HEK293 (cell line): ENCODE results near the gene ACKR3.

Source experiments
- CTCF ChIA-PET: fragments of 350-600 bp; formaldehyde crosslinking; extraction: SDS; loops from one replicate; lab custom pipeline; 2021; ENCODE audit warnings: antibody characterized with exemption; lab: Yijun Ruan, JAX
- POLR2A ChIA-PET: fragments of 300-600 bp; formaldehyde crosslinking; extraction: SDS; loops from one replicate; lab custom pipeline; 2020; ENCODE audit warnings: antibody characterized with exemption, inconsistent platforms; lab: Yijun Ruan, JAX
- H3K27ac ChIP-seq: fragments of 200-500 bp; sonication (Bioruptor generic); 2 replicates; pipeline ENCODE4 v1.5.1; 2014; ENCODE audit warnings: low read depth, low read length, control low read depth, inconsistent platforms; ENCODE audit errors: extremely low read depth
- H3K36me3 ChIP-seq, 2 experiments: fragments of 200-500 bp in 1 of 2; sonication (Bioruptor generic) in 1 of 2; 1 replicate in 1 of 2; 2 replicates in 1 of 2; pipeline ENCODE4 v1.5.1; 2014 to 2017; ENCODE audit warnings: inconsistent platforms in 2 of 2, low read length in 2 of 2; ENCODE audit not compliant: control insufficient read depth in 2 of 2, insufficient read depth in 1 of 2
- H3K4me1 ChIP-seq: fragments of 200-500 bp; sonication (Bioruptor generic); 2 replicates; pipeline ENCODE4 v1.5.1; 2014; ENCODE audit warnings: mild to moderate bottlenecking, low read length, inconsistent platforms; ENCODE audit not compliant: control insufficient read depth, insufficient read depth
- H3K4me3 ChIP-seq: 2 replicates; pipeline ENCODE4 v1.5.1; 2011; ENCODE audit warnings: low read depth, mild to moderate bottlenecking, control low read depth, low read length, moderate library complexity
- H3K9me3 ChIP-seq: fragments of 200-500 bp; sonication (Bioruptor generic); 2 replicates; pipeline ENCODE4 v1.5.1; 2014; ENCODE audit warnings: low read depth, low read length, inconsistent platforms; ENCODE audit not compliant: control insufficient read depth, insufficient read depth
- KLF1 ChIP-seq: fragments of 450-650 bp; formaldehyde crosslinking; IDR thresholded peaks from 2 replicates; pipeline ENCODE4 v1.5.1; 2016; ENCODE audit warnings: missing biosample characterization, missing genetic modification characterization
- PRDM4 ChIP-seq: fragments of 450-650 bp; formaldehyde crosslinking; IDR thresholded peaks from 2 replicates; pipeline ENCODE4 v1.5.1; 2017; ENCODE audit warnings: missing biosample characterization, missing genetic modification characterization
- RBAK ChIP-seq: fragments of 450-650 bp; formaldehyde crosslinking; IDR thresholded peaks from 2 replicates; pipeline ENCODE4 v1.5.1; 2016; ENCODE audit warnings: missing biosample characterization, missing genetic modification characterization
- REPIN1 ChIP-seq: fragments of 450-650 bp; formaldehyde crosslinking; IDR thresholded peaks from 2 replicates; pipeline ENCODE4 v1.5.1; 2017; ENCODE audit warnings: missing biosample characterization, missing genetic modification characterization, low read depth
- SP7 ChIP-seq: fragments of 450-650 bp; formaldehyde crosslinking; IDR thresholded peaks from 2 replicates; pipeline ENCODE4 v1.5.1; 2016; ENCODE audit warnings: missing biosample characterization, missing genetic modification characterization
- TSHZ1 ChIP-seq: fragments of 450-650 bp; formaldehyde crosslinking; IDR thresholded peaks from 2 replicates; pipeline ENCODE4 v1.5.1; 2016; ENCODE audit warnings: missing biosample characterization, missing genetic modification characterization, borderline replicate concordance
- YY1 ChIP-seq: fragments of 450-650 bp; formaldehyde crosslinking; IDR thresholded peaks from 2 replicates; pipeline ENCODE4 v1.5.1; 2018; ENCODE audit warnings: missing biosample characterization, missing genetic modification characterization
- ZBTB20 ChIP-seq: fragments of 450-650 bp; formaldehyde crosslinking; IDR thresholded peaks from 2 replicates; pipeline ENCODE4 v1.5.1; 2016; ENCODE audit warnings: missing biosample characterization, missing genetic modification characterization
- ZBTB21 ChIP-seq: fragments of 450-650 bp; formaldehyde crosslinking; IDR thresholded peaks from 2 replicates; pipeline ENCODE4 v1.5.1; 2017; ENCODE audit warnings: missing biosample characterization, missing genetic modification characterization
- ZBTB48 ChIP-seq: fragments of 450-650 bp; formaldehyde crosslinking; IDR thresholded peaks from 2 replicates; pipeline ENCODE4 v1.5.1; 2016; ENCODE audit warnings: missing biosample characterization, missing genetic modification characterization
- ZBTB6 ChIP-seq: fragments of 450-650 bp; formaldehyde crosslinking; IDR thresholded peaks from 2 replicates; pipeline ENCODE4 v1.5.1; 2017; ENCODE audit warnings: missing biosample characterization, missing genetic modification characterization
- ZNF146 ChIP-seq: fragments of 450-650 bp; formaldehyde crosslinking; IDR thresholded peaks from 2 replicates; pipeline ENCODE4 v1.5.1; 2016; ENCODE audit warnings: missing biosample characterization, missing genetic modification characterization
- ZNF155 ChIP-seq: fragments of 450-650 bp; formaldehyde crosslinking; IDR thresholded peaks from 2 replicates; pipeline ENCODE4 v1.5.1; 2016; ENCODE audit warnings: missing biosample characterization, missing genetic modification characterization
- ZNF169 ChIP-seq: fragments of 450-650 bp; formaldehyde crosslinking; IDR thresholded peaks from 2 replicates; pipeline ENCODE4 v1.5.1; 2016; ENCODE audit warnings: missing biosample characterization, missing genetic modification characterization
- ZNF174 ChIP-seq: fragments of 450-650 bp; formaldehyde crosslinking; IDR thresholded peaks from 2 replicates; pipeline ENCODE4 v1.5.0; 2017; ENCODE audit warnings: missing biosample characterization, mild to moderate bottlenecking, missing genetic modification characterization
- ZNF202 ChIP-seq: fragments of 450-650 bp; formaldehyde crosslinking; IDR thresholded peaks from 2 replicates; pipeline ENCODE4 v1.5.1; 2016; ENCODE audit warnings: missing biosample characterization, missing genetic modification characterization, borderline replicate concordance
- ZNF214 ChIP-seq: fragments of 450-650 bp; formaldehyde crosslinking; IDR thresholded peaks from 2 replicates; pipeline ENCODE4 v1.5.1; 2017; ENCODE audit warnings: missing biosample characterization, mild to moderate bottlenecking, missing genetic modification characterization, borderline replicate concordance
- ZNF266 ChIP-seq: fragments of 450-650 bp; formaldehyde crosslinking; IDR thresholded peaks from 2 replicates; pipeline ENCODE4 v1.5.1; 2016; ENCODE audit warnings: missing biosample characterization, missing genetic modification characterization, low read depth
- ZNF350 ChIP-seq: fragments of 450-650 bp; formaldehyde crosslinking; IDR thresholded peaks from 2 replicates; pipeline ENCODE4 v1.5.0; 2017; ENCODE audit warnings: missing biosample characterization, mild to moderate bottlenecking, missing genetic modification characterization
- ZNF416 ChIP-seq: fragments of 450-650 bp; formaldehyde crosslinking; IDR thresholded peaks from 2 replicates; pipeline ENCODE4 v1.5.1; 2016; ENCODE audit warnings: missing biosample characterization, missing genetic modification characterization
- ZNF501 ChIP-seq: fragments of 450-650 bp; formaldehyde crosslinking; IDR thresholded peaks from 2 replicates; pipeline ENCODE4 v1.5.1; 2016; ENCODE audit warnings: missing biosample characterization, missing genetic modification characterization
- ZNF521 ChIP-seq: fragments of 450-650 bp; formaldehyde crosslinking; IDR thresholded peaks from 2 replicates; pipeline ENCODE4 v1.5.1; 2017; ENCODE audit warnings: missing biosample characterization, mild to moderate bottlenecking, missing genetic modification characterization
- ZNF529 ChIP-seq: fragments of 450-650 bp; formaldehyde crosslinking; IDR thresholded peaks from 2 replicates; pipeline ENCODE4 v1.5.1; 2017; ENCODE audit warnings: missing genetic modification characterization, missing biosample characterization; ENCODE audit not compliant: insufficient replicate concordance
- ZNF621 ChIP-seq: fragments of 450-650 bp; formaldehyde crosslinking; IDR thresholded peaks from 2 replicates; pipeline ENCODE4 v1.5.1; 2017; ENCODE audit warnings: missing biosample characterization, missing genetic modification characterization
- ZNF626 ChIP-seq: fragments of 450-650 bp; sonication (Bioruptor Pico); formaldehyde crosslinking; IDR thresholded peaks from 2 replicates; pipeline ENCODE4 v1.5.1; 2018; ENCODE audit warnings: missing biosample characterization, missing genetic modification characterization, inconsistent platforms
- ZNF830 ChIP-seq: fragments of 450-650 bp; IDR thresholded peaks from 2 replicates; pipeline ENCODE4 v1.5.0; 2018; ENCODE audit warnings: missing biosample characterization, missing genetic modification characterization, low read depth, mild to moderate bottlenecking, moderate library complexity
- TF ChIP-seq, protein P1 (sequence below): fragments of 450-650 bp; formaldehyde crosslinking; IDR thresholded peaks from 2 replicates; pipeline ENCODE4 v1.5.1; 2016; ENCODE audit warnings: missing biosample characterization, missing genetic modification characterization

The ACKR3 gene

DNA sequence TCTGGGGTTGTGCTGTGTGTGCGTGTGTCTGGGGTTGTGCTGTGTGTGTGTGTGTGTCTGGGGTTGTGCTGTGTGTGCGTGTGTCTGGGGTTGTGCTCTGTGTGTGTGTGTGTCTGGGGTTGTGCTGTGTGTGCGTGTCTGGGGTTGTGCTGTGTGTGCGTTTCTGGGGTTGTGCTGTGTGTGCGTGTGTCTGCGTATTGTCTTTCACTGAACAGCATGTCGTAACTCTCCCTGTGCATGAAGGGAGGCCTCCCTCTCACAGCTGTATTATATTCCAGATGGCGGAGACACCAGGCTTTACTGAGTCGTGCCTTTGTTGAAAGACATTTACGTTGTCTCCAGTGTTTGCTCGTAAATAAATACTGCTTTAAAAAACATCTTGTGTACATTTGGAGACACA lies 5.9 kb downstream of the ACKR3 start:
- H3K4me3 ChIP-seq, result no peak overlapping the region
- H3K4me1 ChIP-seq, result no peaks in the 10 kb centered on the region
- CTCF ChIA-PET, result interaction anchor here (1.9 kb wide), 1 partner anchor 62 kb away, joined by 4 read pairs; no protein-coding TSS in a partner anchor
- POLR2A ChIA-PET, result no interaction called here
- H3K27ac ChIP-seq, result no peak overlapping the region
- H3K36me3 ChIP-seq, result no peaks in the 10 kb centered on the region
- TF ChIP-seq, protein P1, sequence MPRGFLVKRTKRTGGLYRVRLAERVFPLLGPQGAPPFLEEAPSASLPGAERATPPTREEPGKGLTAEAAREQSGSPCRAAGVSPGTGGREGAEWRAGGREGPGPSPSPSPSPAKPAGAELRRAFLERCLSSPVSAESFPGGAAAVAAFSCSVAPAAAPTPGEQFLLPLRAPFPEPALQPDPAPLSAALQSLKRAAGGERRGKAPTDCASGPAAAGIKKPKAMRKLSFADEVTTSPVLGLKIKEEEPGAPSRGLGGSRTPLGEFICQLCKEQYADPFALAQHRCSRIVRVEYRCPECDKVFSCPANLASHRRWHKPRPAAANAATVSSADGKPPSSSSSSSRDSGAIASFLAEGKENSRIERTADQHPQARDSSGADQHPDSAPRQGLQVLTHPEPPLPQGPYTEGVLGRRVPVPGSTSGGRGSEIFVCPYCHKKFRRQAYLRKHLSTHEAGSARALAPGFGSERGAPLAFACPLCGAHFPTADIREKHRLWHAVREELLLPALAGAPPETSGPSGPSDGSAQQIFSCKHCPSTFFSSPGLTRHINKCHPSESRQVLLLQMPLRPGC, result no peak
- TF ChIP-seq ZNF521 (tag by site-specific recombination) (no peak), ZNF350 (tag by site-specific recombination) (no peak), PRDM4 (tag by site-specific recombination) (no peak), ZNF146 (tag by site-specific recombination) (no peak), ZNF626 (tag by site-specific recombination) (no peak), ZNF501 (tag by site-specific recombination) (no peak), ZBTB20 (tag by site-specific recombination) (no peak), ZNF830 (tag by site-specific recombination) (no peak), ZNF169 (tag by site-specific recombination) (no peak), ZNF266 (tag by site-specific recombination) (no peak), REPIN1 (tag by site-specific recombination) (no peak), ZBTB21 (tag by site-specific recombination) (no peak), ZBTB48 (tag by site-specific recombination) (no peak), KLF1 (tag by site-specific recombination) (no peak)
- H3K9me3 ChIP-seq, result no peaks in the 10 kb centered on the region

DNA sequence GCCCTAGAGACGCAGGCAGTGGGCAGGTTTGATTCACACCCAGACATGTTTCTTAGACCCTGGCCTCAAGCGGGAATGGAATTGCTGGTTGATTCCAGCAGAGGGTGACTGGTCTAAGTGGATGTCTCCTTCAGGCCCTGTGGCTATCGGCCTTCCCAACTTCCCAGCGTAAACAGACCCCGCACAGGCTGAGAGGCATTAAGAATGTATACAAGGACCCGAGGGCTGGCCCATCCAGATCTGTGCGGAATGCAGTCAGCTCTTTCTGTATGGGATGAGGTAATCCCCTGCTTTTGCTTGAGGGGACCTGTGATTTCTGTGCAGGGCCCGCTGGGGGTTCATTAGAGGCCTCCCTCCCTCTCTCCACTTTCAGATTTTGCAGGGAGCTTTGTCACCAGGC lies 6.5 kb downstream of the ACKR3 start:
- no peaks in the 10 kb centered on the region for H3K9me3 ChIP-seq
- ChIA-PET CTCF (interaction anchor here (0.7 to 1.9 kb wide), 2 partner anchors 63 to 119 kb away, joined by 3 to 4 read pairs; no protein-coding TSS in a partner anchor), POLR2A (no interaction called here)
- TF ChIP-seq ZNF202 (no peak), ZNF621 (no peak), ZNF155 (tag by site-specific recombination) (no peak), ZNF416 (tag by site-specific recombination) (no peak), TSHZ1 (tag by site-specific recombination) (no peak), SP7 (tag by site-specific recombination) (no peak), YY1 (tag by site-specific recombination) (no peak), RBAK (tag by site-specific recombination) (no peak), ZBTB6 (tag by site-specific recombination) (no peak), ZNF529 (tag by site-specific recombination) (no peak), ZNF174 (tag by site-specific recombination) (no peak), ZNF214 (tag by site-specific recombination) (no peak)

More for the DNA sequence above, 6.5 kb downstream of the ACKR3 start:
- Histone ChIP-seq H3K4me3 (no peak overlapping the region), H3K27ac (no peak overlapping the region), H3K36me3 (no peaks in the 10 kb centered on the region), H3K4me1 (no peaks in the 10 kb centered on the region)
